Left ventricle myocardium inferior (tissue), 1 donor: ENCODE results near the gene QRICH2. TPM values are rescaled to one million over a fixed set of nuclear protein-coding genes. Genes with fewer than 3 reads are reported as not detected.
A peak's percentile ranks its signal among the peaks of the same experiment; 100 is the strongest.
"Not testable (repeated sequence)": the region's sequence is repeated elsewhere in the genome, so short reads cannot be mapped to it uniquely, and the experiment has no call there.

ENCODE experiments used
- DNase-seq: peaks from one replicate; pipeline ENCODE4 v3.0.0-alpha.2; 2020
- H3K27ac ChIP-seq: fragments of 200-600 bp; replicated peaks from 2 replicates; pipeline ENCODE4 v1.8.0; 2021
- H3K27me3 ChIP-seq: fragments of 200-600 bp; 2 replicates; pipeline ENCODE4 v1.8.0; 2021; ENCODE audit warnings: low read depth
- H3K36me3 ChIP-seq: fragments of 200-600 bp; 2 replicates; pipeline ENCODE4 v1.8.0; 2021
- H3K4me1 ChIP-seq: fragments of 200-600 bp; 2 replicates; pipeline ENCODE4 v1.8.0; 2021
- H3K4me3 ChIP-seq: fragments of 200-600 bp; 2 replicates; pipeline ENCODE4 v1.8.0; 2021; ENCODE audit warnings: mild to moderate bottlenecking, moderate library complexity
- H3K9me3 ChIP-seq: fragments of 200-600 bp; replicated peaks from 2 replicates; pipeline ENCODE4 v1.8.0; 2021
- CTCF ChIP-seq: fragments of 200-600 bp; IDR thresholded peaks from 2 replicates; pipeline ENCODE4 v1.8.0; 2021; ENCODE audit warnings: antibody characterized with exemption, mild to moderate bottlenecking, borderline replicate concordance
- intact Hi-C: fragments of 100-400 bp; cut with micrococcal nuclease; formaldehyde crosslinking; loops from one replicate; pipeline ENCODE4 v1.11.0; 2022
- total RNA-seq: library from RNA; stranded (reverse); fragmentation: NEBNext Ultra II Directional; extraction: Animal tissue kit (Norgen Biotek cat#: 25700); gene quantifications from one replicate; pipeline ENCODE4 v1.2.1, GENCODE V29; 2021
- donor health status: DM: no; HTN: yes; CAD: no; lungs with severe emphysema.

Gene QRICH2
- total RNA-seq, 1 donor from 2014 or later, result 2.4 TPM

DNA sequence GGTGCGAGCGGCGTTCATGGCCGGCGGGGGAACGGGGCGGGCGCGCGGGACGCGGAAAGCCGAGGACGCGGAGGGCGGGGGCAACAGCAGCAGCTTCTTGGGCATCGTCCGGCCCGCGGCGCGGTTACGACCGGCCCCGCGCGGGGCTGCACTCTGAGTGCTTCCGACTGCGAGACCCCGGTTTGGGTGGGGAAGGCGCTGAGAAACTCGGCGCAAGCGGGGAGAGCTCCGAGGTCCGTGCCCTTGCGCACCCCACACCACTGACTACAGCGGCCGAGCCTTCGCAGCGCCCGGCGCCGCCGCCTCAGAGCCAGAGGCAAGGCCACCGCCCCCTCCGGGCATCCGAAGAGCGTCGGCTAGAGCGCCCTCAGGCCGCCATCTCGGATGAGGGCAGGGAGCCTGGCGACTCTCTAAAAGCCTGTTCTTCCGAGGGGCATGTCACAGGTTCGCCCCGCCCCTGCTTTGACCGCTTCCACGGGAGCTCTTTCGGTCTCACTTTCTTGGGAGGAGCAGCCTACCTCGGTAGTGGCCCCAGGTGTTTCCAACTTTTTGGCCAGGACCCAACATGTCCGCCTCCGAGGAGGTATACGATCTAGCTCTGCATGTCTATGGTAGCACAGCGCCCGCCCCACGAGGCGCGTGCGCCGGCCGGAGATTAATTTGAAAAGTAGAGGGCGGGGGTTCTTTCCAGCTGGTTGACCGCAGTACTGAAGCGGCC, 45.7 kb upstream of the QRICH2 start, which contains the start of gene PRPSAP1:
PRPSAP1 (minus strand) TSS at position 318 of the 718 bp plus-strand sequence; CDS start at position 105, 213 bp downstream.
- TF ChIP-seq CTCF, result peak; percentile 65
- no peaks in the 10 kb centered on the region for H3K9me3 ChIP-seq
- no peaks in the 10 kb centered on the region for H3K27me3 ChIP-seq
- intact Hi-C loops, result no loop called here
- DNase-seq, result peak; percentile 87
- peaks cover 34% of the 10 kb centered on the region for H3K4me1 ChIP-seq
- H3K27ac ChIP-seq, result peak within 1 kb of the TSS; percentile 94
- H3K4me3 ChIP-seq, result peak within 1 kb of the TSS; percentile 95
- H3K36me3 ChIP-seq, result no peaks in the 10 kb centered on the region

DNA sequence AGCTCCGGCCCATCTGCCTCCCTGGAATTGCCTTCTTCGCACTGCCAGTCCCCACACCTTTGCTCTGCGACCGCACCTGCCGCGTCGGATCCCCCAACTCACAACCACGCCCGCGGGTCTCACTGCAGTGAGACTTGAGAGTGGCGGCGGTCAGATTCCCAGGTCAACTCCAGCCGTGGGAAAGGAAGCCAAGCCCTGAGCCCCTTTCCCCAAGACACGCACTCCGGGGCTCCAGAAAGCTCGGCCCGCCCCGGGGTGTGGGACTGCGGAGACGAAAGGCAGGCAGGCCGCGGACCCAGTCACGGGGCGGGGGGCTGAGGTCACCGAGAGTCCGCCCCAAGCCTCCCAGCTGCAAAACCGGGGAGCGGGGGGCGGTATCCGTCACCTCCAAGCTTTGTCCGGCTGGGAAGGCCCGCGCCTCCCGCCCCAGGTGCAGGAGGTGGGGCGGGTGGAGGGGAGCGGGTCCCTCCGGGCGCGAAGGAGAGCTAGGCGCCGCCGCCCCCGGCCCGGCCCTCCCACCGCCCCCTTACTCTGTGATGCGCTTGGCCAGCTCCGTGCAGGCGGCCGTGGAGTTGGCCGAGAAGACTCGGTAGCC, 45.0 kb upstream of the QRICH2 start:
- peak overlapping the region; percentile 94 for H3K27ac ChIP-seq
- H3K9me3 ChIP-seq, result no peaks in the 10 kb centered on the region
- H3K4me3 ChIP-seq, result peak overlapping the region; percentile 95
- no peak for TF ChIP-seq CTCF
- peaks cover 4% of the 10 kb centered on the region for H3K36me3 ChIP-seq
- H3K4me1 ChIP-seq, result peaks cover 34% of the 10 kb centered on the region
- H3K27me3 ChIP-seq, result no peaks in the 10 kb centered on the region
- peak; percentile 36 for DNase-seq
- intact Hi-C loops, result no loop called here

DNA sequence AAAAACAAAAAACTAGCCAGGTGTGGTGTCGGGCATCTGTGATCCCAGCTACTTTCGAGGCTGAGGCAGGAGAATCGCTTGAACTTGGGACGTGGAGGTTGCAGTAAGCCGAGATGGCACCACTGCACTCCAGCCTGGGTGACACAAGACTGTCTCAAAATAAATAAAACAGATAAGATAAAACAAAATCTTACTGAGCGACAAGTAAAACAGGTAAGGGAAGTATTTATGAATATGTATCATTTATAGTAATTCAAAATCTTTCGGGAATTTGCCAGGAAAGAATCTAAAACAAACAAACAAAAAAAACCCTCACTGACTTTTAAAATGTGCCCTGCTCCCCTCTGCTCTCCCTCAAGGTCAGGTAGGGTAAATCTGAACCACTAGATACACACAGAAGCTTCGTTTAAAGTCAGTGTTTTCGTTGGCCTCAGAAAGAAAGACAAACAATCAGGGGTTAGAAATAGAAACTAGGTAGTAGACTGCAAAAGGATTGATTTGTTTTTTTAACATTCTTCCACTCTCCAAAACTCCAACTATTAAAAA, 43.5 kb upstream of the QRICH2 start:
- Histone ChIP-seq H3K27me3 (no peaks in the 10 kb centered on the region), H3K4me1 (peaks cover 34% of the 10 kb centered on the region), H3K36me3 (peaks cover 19% of the 10 kb centered on the region), H3K9me3 (no peaks in the 10 kb centered on the region), H3K27ac (peak overlapping the region; percentile 48), H3K4me3 (peak overlapping the region; percentile 95)
- no peak for TF ChIP-seq CTCF
- no peak for DNase-seq
- intact Hi-C loops, result no loop called here

- no peak for DNase-seq
- H3K4me1 ChIP-seq, result peaks cover 34% of the 10 kb centered on the region
- H3K9me3 ChIP-seq, result no peaks in the 10 kb centered on the region
- H3K36me3 ChIP-seq, result peaks cover 30% of the 10 kb centered on the region
- intact Hi-C loops, result no loop called here
- no peaks in the 10 kb centered on the region for H3K27me3 ChIP-seq
- H3K27ac ChIP-seq, result no peak overlapping the region
- no peak overlapping the region for H3K4me3 ChIP-seq
- TF ChIP-seq CTCF, result no peak
These were observed 42.4 kb upstream of the QRICH2 start for GRCh38 chr17:76350463-76350862.

- H3K27me3 ChIP-seq, H3K9me3 ChIP-seq, DNase-seq, H3K27ac ChIP-seq, intact Hi-C loops, H3K4me1 ChIP-seq, H3K4me3 ChIP-seq: not testable (repeated sequence)
- peaks cover 60% of the 10 kb centered on the region for H3K36me3 ChIP-seq
These were observed 38.9 kb upstream of the QRICH2 start for GRCh38 chr17:76346936-76347335.

- Histone ChIP-seq H3K4me3 (no peak overlapping the region), H3K27me3 (no peaks in the 10 kb centered on the region), H3K27ac (no peak overlapping the region), H3K36me3 (peaks cover 75% of the 10 kb centered on the region), H3K9me3 (no peaks in the 10 kb centered on the region), H3K4me1 (no peaks in the 10 kb centered on the region)
- no peak for DNase-seq
- TF ChIP-seq CTCF, result no peak
- intact Hi-C loops, result no loop called here
These were observed 37.4 kb upstream of the QRICH2 start for GRCh38 chr17:76345377-76345974.
